Activated naive CD8-positive, alpha-beta T cell treated with anti-CD3 and anti-CD28 coated beads, Interleukin-2, amount 50 U/mL, for 24 hours (primary cell): ENCODE data around the gene PLA1A.
A peak's percentile ranks its signal among the peaks of the same experiment; 100 is the strongest.
"Not testable (repeated sequence)": the region's sequence is repeated elsewhere in the genome, so short reads cannot be mapped to it uniquely, and the experiment has no call there.

Source experiments
- ATAC-seq: fragments of 150-1000 bp; cut with Tn5 transposase; one replicate; pipeline ENCODE4 v1.10.0; 2021
- DNase-seq: peaks from one replicate; pipeline ENCODE4 v3.0.0; 2021
- H3K27ac Mint-ChIP-seq: one replicate; pipeline ENCODE4 v1.8.0; 2021; ENCODE audit warnings: mild to moderate bottlenecking, mixed read lengths
- H3K27me3 Mint-ChIP-seq: one replicate; pipeline ENCODE4 v1.8.0; 2021; ENCODE audit warnings: mixed read lengths
- H3K36me3 Mint-ChIP-seq: one replicate; pipeline ENCODE4 v1.8.0; 2021; ENCODE audit warnings: low read depth, mixed read lengths
- H3K4me1 Mint-ChIP-seq: one replicate; pipeline ENCODE4 v1.8.0; 2021; ENCODE audit warnings: mixed read lengths
- H3K4me3 Mint-ChIP-seq: one replicate; pipeline ENCODE4 v1.8.0; 2021; ENCODE audit warnings: mild to moderate bottlenecking, moderate library complexity, mixed read lengths
- H3K9me3 Mint-ChIP-seq: one replicate; pipeline ENCODE4 v1.8.0; 2021; ENCODE audit warnings: mixed read lengths

The PLA1A gene

GRCh38 chr3:119597548-119598288 is at the start of gene PLA1A:
Gene PLA1A, plus strand, starts transcription at chr3:119597885. Its CDS starts 29 bp downstream, at chr3:119597914.
- no peak for ATAC-seq
- H3K4me3 Mint-ChIP-seq = no peak within 1 kb of the TSS
- no peak for DNase-seq
- H3K27ac Mint-ChIP-seq = peak within 1 kb of the TSS; percentile 63
- H3K4me1 Mint-ChIP-seq = peaks cover 45% of the 10 kb centered on the region
- no peaks in the 10 kb centered on the region for H3K9me3 Mint-ChIP-seq
- no peaks in the 10 kb centered on the region for H3K36me3 Mint-ChIP-seq
- H3K27me3 Mint-ChIP-seq = peaks cover 2% of the 10 kb centered on the region

- Mint-ChIP-seq H3K4me1 (no peaks in the 10 kb centered on the region), H3K4me3 (no peak overlapping the region), H3K36me3 (peaks cover 3% of the 10 kb centered on the region), H3K9me3 (no peaks in the 10 kb centered on the region), H3K27ac (no peak overlapping the region), H3K27me3 (no peaks in the 10 kb centered on the region)
- ATAC-seq = no peak
- no peak for DNase-seq
These were observed 49.3 kb upstream of the PLA1A start for GRCh38 chr3:119548341-119548740.

GRCh38 chr3:119550192-119550910 is 47.3 kb upstream of the PLA1A start:
- H3K36me3 Mint-ChIP-seq = no peaks in the 10 kb centered on the region

GRCh38 chr3:119551598-119551997 is 46.1 kb upstream of the PLA1A start:
- H3K4me3 Mint-ChIP-seq = no peak overlapping the region
- H3K36me3 Mint-ChIP-seq = no peaks in the 10 kb centered on the region
- no peak overlapping the region for H3K27ac Mint-ChIP-seq
- DNase-seq (no peak), ATAC-seq (peak; percentile 4)
- no peaks in the 10 kb centered on the region for H3K9me3 Mint-ChIP-seq
- peaks cover 16% of the 10 kb centered on the region for H3K4me1 Mint-ChIP-seq
- peaks cover 5% of the 10 kb centered on the region for H3K27me3 Mint-ChIP-seq

More at GRCh38 chr3:119550192-119550910, 47.3 kb upstream of the PLA1A start:
- Mint-ChIP-seq H3K27me3 (no peaks in the 10 kb centered on the region), H3K4me3 (no peak overlapping the region), H3K27ac (peak overlapping the region; percentile 46), H3K4me1 (peaks cover 6% of the 10 kb centered on the region), H3K9me3 (no peaks in the 10 kb centered on the region)
- ATAC-seq = no peak
- DNase-seq = no peak

- not testable (repeated sequence) for DNase-seq, H3K36me3 Mint-ChIP-seq, ATAC-seq, H3K27ac Mint-ChIP-seq, H3K9me3 Mint-ChIP-seq, H3K4me3 Mint-ChIP-seq, H3K27me3 Mint-ChIP-seq
- H3K4me1 Mint-ChIP-seq = peaks cover 28% of the 10 kb centered on the region
These were observed 44.8 kb upstream of the PLA1A start for GRCh38 chr3:119552928-119553327.

GRCh38 chr3:119553823-119554415 is 43.8 kb upstream of the PLA1A start:
- Mint-ChIP-seq H3K27me3 (peaks cover 6% of the 10 kb centered on the region), H3K9me3 (no peaks in the 10 kb centered on the region), H3K4me3 (no peak overlapping the region), H3K4me1 (peaks cover 37% of the 10 kb centered on the region), H3K27ac (no peak overlapping the region), H3K36me3 (peaks cover 11% of the 10 kb centered on the region)
- DNase-seq = no peak
- ATAC-seq = no peak

GRCh38 chr3:119555309-119555735 is 42.4 kb upstream of the PLA1A start:
- Mint-ChIP-seq H3K4me1 (peaks cover 50% of the 10 kb centered on the region), H3K36me3 (peaks cover 11% of the 10 kb centered on the region), H3K27ac (peak overlapping the region; percentile 59), H3K9me3 (no peaks in the 10 kb centered on the region), H3K27me3 (peaks cover 6% of the 10 kb centered on the region), H3K4me3 (peak overlapping the region; percentile 44)
- no peak for ATAC-seq
- no peak for DNase-seq

- Mint-ChIP-seq H3K36me3 (peaks cover 11% of the 10 kb centered on the region), H3K4me3 (peak overlapping the region; percentile 19), H3K4me1 (peaks cover 52% of the 10 kb centered on the region), H3K27ac (peak overlapping the region; percentile 21), H3K9me3 (no peaks in the 10 kb centered on the region), H3K27me3 (peaks cover 6% of the 10 kb centered on the region)
- no peak for ATAC-seq
- DNase-seq = no peak
These were observed 41.8 kb upstream of the PLA1A start for GRCh38 chr3:119555929-119556328.

- Mint-ChIP-seq H3K4me1 (peaks cover 58% of the 10 kb centered on the region), H3K27me3 (peaks cover 6% of the 10 kb centered on the region), H3K4me3 (peak overlapping the region; percentile 69), H3K27ac (peak overlapping the region; percentile 70), H3K9me3 (no peaks in the 10 kb centered on the region), H3K36me3 (peaks cover 11% of the 10 kb centered on the region)
- no peak for DNase-seq
- no peak for ATAC-seq
These were observed 40.4 kb upstream of the PLA1A start for GRCh38 chr3:119557192-119557876.

GRCh38 chr3:119557877-119558269 is 39.8 kb upstream of the PLA1A start:
- Mint-ChIP-seq H3K27me3 (peaks cover 6% of the 10 kb centered on the region), H3K9me3 (no peaks in the 10 kb centered on the region), H3K4me3 (peak overlapping the region; percentile 69), H3K4me1 (peaks cover 64% of the 10 kb centered on the region), H3K27ac (peak overlapping the region; percentile 70), H3K36me3 (peaks cover 11% of the 10 kb centered on the region)
- DNase-seq (peak; percentile 41), ATAC-seq (no peak)

- H3K4me1 Mint-ChIP-seq = peaks cover 67% of the 10 kb centered on the region
- H3K4me3 Mint-ChIP-seq = peak overlapping the region; percentile 69
- peaks cover 6% of the 10 kb centered on the region for H3K27me3 Mint-ChIP-seq
- ATAC-seq = no peak
- H3K27ac Mint-ChIP-seq = peak overlapping the region; percentile 70
- H3K36me3 Mint-ChIP-seq = peaks cover 11% of the 10 kb centered on the region
- no peaks in the 10 kb centered on the region for H3K9me3 Mint-ChIP-seq
- DNase-seq = no peak
These were observed 38.9 kb upstream of the PLA1A start for GRCh38 chr3:119558626-119559317.

- Mint-ChIP-seq H3K4me1 (peaks cover 69% of the 10 kb centered on the region), H3K27me3 (peaks cover 6% of the 10 kb centered on the region), H3K36me3 (peaks cover 11% of the 10 kb centered on the region), H3K27ac (peak within 1 kb of the TSS; percentile 72), H3K4me3 (peak within 1 kb of the TSS; percentile 69), H3K9me3 (no peaks in the 10 kb centered on the region)
- DNase-seq (peak; percentile 70), ATAC-seq (peak; percentile 77)
These were observed 38.2 kb upstream of the PLA1A start, which contains the start of gene CD80 for GRCh38 chr3:119559441-119559963. Gene CD80, minus strand, starts transcription at chr3:119559614. Its CDS starts 1,886 bp downstream, at chr3:119557728.

GRCh38 chr3:119560160-119560559 is 37.5 kb upstream of the PLA1A start:
- Mint-ChIP-seq H3K36me3 (peaks cover 11% of the 10 kb centered on the region), H3K4me1 (peaks cover 63% of the 10 kb centered on the region), H3K27me3 (peaks cover 6% of the 10 kb centered on the region), H3K4me3 (peak overlapping the region; percentile 30), H3K27ac (no peak overlapping the region), H3K9me3 (no peaks in the 10 kb centered on the region)
- DNase-seq (no peak), ATAC-seq (no peak)
